HL-60 (cell line): ENCODE measurements around the gene PTPRF.

Experiments used
- DNase-seq, 2 experiments: peaks; one replicate each; pipeline ENCODE4 v3.0.0-alpha.2; 2010 to 2020; ENCODE audit warnings: low read depth in 1 of 2, low spot score in 1 of 2
- H3K27ac ChIP-seq: fragments of 250-450 bp; sonication (Bioruptor Pico); replicated peaks from 2 replicates; pipeline ENCODE4 v1.5.1; 2020; ENCODE audit warnings: mild to moderate bottlenecking, moderate library complexity
- H3K27me3 ChIP-seq: fragments of 250-450 bp; sonication (Bioruptor Pico); 2 replicates; pipeline ENCODE4 v1.5.1; 2021; ENCODE audit warnings: mild to moderate bottlenecking, moderate library complexity; ENCODE audit not compliant: insufficient read depth, poor library complexity, severe bottlenecking
- H3K4me3 ChIP-seq: replicated peaks from 2 replicates; pipeline ENCODE4 v1.5.1; 2011; ENCODE audit warnings: mild to moderate bottlenecking, control low read depth, low read length; ENCODE audit not compliant: insufficient read depth
- GABPA ChIP-seq: IDR thresholded peaks from 2 replicates; pipeline ENCODE4 v1.6.1; 2012; ENCODE audit warnings: low read depth
- POLR2AphosphoS5 ChIP-seq: IDR thresholded peaks from 2 replicates; pipeline ENCODE4 v1.6.1; 2012; ENCODE audit warnings: low read depth
- SPI1 ChIP-seq: IDR thresholded peaks from 2 replicates; pipeline ENCODE4 v1.6.1; 2012; ENCODE audit warnings: low read depth, mild to moderate bottlenecking, borderline replicate concordance
- TF ChIP-seq, protein P1 (sequence below): IDR thresholded peaks from 2 replicates; pipeline ENCODE4 v1.6.1; 2012; ENCODE audit warnings: low read depth; ENCODE audit not compliant: insufficient replicate concordance
- TF ChIP-seq, protein P2 (sequence below): IDR thresholded peaks from one replicate; pipeline ENCODE4 v1.5.1; 2011; ENCODE audit warnings: low read length, control low read depth, inconsistent platforms; ENCODE audit not compliant: insufficient read depth

PTPRF gene

DNA sequence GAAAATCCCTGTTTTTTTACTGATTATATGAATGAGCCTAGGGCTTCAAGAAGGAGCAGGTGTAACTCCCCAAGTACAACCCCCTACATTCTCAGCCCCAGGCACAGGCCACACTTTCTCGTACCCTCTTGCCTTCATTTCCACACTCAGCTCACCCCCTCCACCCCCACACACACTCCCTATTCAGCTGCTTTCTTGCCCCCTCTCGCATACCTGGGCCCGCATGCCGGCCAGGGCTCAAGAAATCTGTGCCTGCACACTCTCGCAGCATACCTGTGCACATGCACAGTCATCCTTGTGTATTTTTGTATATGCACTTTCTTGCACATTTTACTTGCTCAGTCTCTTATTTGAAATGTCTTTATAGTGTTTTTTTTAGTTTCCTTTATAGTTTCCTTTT lies 2.0 kb downstream of the PTPRF start:
- H3K27me3 ChIP-seq: peaks cover 26% of the 10 kb centered on the region
- H3K27ac ChIP-seq: no peak overlapping the region
- TF ChIP-seq POLR2AphosphoS5 (no peak), SPI1 (no peak), GABPA (no peak)
- TF ChIP-seq, protein P1, sequence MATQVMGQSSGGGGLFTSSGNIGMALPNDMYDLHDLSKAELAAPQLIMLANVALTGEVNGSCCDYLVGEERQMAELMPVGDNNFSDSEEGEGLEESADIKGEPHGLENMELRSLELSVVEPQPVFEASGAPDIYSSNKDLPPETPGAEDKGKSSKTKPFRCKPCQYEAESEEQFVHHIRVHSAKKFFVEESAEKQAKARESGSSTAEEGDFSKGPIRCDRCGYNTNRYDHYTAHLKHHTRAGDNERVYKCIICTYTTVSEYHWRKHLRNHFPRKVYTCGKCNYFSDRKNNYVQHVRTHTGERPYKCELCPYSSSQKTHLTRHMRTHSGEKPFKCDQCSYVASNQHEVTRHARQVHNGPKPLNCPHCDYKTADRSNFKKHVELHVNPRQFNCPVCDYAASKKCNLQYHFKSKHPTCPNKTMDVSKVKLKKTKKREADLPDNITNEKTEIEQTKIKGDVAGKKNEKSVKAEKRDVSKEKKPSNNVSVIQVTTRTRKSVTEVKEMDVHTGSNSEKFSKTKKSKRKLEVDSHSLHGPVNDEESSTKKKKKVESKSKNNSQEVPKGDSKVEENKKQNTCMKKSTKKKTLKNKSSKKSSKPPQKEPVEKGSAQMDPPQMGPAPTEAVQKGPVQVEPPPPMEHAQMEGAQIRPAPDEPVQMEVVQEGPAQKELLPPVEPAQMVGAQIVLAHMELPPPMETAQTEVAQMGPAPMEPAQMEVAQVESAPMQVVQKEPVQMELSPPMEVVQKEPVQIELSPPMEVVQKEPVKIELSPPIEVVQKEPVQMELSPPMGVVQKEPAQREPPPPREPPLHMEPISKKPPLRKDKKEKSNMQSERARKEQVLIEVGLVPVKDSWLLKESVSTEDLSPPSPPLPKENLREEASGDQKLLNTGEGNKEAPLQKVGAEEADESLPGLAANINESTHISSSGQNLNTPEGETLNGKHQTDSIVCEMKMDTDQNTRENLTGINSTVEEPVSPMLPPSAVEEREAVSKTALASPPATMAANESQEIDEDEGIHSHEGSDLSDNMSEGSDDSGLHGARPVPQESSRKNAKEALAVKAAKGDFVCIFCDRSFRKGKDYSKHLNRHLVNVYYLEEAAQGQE: no peak
- TF ChIP-seq, protein P2, sequence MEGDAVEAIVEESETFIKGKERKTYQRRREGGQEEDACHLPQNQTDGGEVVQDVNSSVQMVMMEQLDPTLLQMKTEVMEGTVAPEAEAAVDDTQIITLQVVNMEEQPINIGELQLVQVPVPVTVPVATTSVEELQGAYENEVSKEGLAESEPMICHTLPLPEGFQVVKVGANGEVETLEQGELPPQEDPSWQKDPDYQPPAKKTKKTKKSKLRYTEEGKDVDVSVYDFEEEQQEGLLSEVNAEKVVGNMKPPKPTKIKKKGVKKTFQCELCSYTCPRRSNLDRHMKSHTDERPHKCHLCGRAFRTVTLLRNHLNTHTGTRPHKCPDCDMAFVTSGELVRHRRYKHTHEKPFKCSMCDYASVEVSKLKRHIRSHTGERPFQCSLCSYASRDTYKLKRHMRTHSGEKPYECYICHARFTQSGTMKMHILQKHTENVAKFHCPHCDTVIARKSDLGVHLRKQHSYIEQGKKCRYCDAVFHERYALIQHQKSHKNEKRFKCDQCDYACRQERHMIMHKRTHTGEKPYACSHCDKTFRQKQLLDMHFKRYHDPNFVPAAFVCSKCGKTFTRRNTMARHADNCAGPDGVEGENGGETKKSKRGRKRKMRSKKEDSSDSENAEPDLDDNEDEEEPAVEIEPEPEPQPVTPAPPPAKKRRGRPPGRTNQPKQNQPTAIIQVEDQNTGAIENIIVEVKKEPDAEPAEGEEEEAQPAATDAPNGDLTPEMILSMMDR: no peak
- no peak overlapping the region for H3K4me3 ChIP-seq
- no peak for DNase-seq

DNA sequence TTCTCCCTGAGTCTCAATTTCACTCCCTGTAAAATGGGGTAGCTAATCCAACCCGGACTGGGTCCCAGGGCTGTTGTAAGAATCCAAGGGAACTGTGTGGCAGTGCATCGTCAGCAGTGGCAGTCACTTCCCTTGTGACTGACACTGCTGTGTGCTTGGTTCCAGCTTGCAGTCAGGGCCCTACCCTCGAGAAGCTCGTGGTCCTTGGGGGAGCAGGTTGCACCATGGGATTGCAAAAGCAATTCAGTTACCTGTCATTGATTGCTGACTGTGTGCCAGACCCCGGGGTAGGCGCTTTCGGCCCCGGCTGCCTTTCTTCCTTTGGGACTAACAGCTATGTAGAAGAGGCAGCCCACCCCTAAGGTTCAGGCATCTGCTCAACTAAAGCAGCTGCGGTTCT lies 2.9 kb downstream of the PTPRF start:
- no peak overlapping the region for H3K4me3 ChIP-seq
- TF ChIP-seq, protein P1: no peak
- no peak for DNase-seq
- H3K27me3 ChIP-seq: peaks cover 26% of the 10 kb centered on the region
- H3K27ac ChIP-seq: no peak overlapping the region

DNA sequence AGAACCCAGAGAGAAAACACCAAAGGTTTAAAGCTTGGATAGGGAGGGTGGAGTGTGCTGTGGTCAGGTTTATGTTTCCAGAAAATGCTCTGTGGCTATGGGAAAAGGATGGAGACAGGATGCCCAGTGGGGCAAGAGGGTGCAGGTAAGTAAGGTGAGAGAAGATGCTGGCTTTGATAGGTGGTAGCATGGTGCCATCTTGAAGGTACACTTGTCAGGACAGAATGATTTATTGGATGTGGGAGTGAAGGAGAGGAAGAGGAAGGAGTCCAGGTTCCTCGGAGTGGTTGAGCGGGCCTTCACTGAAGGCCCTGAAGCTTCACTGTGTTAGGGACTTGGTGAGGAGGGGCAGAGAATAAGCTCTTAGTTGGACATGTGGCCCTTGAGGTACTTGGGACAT lies 3.6 kb downstream of the PTPRF start:
- H3K27ac ChIP-seq: no peak overlapping the region
- no peak for DNase-seq
- H3K27me3 ChIP-seq: peaks cover 26% of the 10 kb centered on the region
- H3K4me3 ChIP-seq: no peak overlapping the region
- TF ChIP-seq, protein P2: no peak
- TF ChIP-seq POLR2AphosphoS5: no peak
- no peak for TF ChIP-seq GABPA
- no peak for TF ChIP-seq SPI1
- TF ChIP-seq, protein P1: no peak

DNA sequence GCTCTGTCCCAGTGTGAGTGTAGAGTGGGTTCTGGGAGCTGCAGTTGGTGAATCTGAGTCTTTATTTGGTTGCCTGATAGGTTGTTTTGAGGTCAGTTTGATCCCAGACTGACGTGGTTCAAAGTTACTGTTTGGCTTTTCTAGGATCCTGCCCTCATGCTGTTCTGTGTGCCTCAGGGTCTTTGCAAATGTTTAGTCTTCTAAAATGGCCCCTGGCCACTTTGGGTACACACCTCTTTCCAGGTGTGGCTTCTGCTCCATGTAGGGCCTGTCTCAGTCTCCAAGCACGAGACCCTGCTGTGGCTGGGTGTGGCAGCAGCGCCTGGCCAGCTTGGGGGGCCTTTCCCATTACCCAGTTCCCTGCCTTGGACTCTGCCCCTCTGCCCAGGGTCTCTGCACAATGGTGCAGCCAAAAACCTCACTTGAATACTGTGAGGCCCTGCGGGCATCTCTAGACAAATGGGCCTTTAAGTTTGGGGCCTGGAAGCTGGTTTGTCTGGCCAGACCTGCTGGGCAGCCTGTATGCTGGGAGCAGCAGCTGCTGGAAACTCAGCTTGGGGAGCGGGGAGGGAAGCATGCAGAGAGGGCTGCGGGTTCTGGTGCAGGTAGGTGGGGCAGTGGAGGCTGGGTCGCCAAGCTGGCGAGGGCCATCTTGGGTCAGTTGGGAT lies 5.6 kb downstream of the PTPRF start:
- H3K4me3 ChIP-seq: no peak overlapping the region
- H3K27me3 ChIP-seq: peaks cover 14% of the 10 kb centered on the region
- no peak for DNase-seq
- TF ChIP-seq POLR2AphosphoS5 (no peak), GABPA (no peak), SPI1 (no peak)
- TF ChIP-seq, protein P2: no peak
- TF ChIP-seq, protein P1: no peak
- no peak overlapping the region for H3K27ac ChIP-seq
